Ectodermal cell (in vitro differentiated cells): Measurements from ENCODE around the gene CNST.
"Not testable (repeated sequence)": the region's sequence is repeated elsewhere in the genome, so short reads cannot be mapped to it uniquely, and the experiment has no call there.

ENCODE experiments used
- H3K27ac ChIP-seq: 2 replicates; pipeline ENCODE4 v1.7.0; 2013; ENCODE audit warnings: mild to moderate bottlenecking, low read depth, low read length; ENCODE audit not compliant: insufficient read depth, poor library complexity, severe bottlenecking
- H3K27me3 ChIP-seq: 2 replicates; pipeline ENCODE4 v1.7.0; 2013; ENCODE audit warnings: mild to moderate bottlenecking, low read length; ENCODE audit not compliant: insufficient read depth, control insufficient read depth, poor library complexity, severe bottlenecking
- H3K36me3 ChIP-seq: one replicate; pipeline ENCODE4 v1.7.0; 2013; ENCODE audit warnings: low read length; ENCODE audit not compliant: control insufficient read depth, insufficient read depth
- H3K4me1 ChIP-seq: one replicate; pipeline ENCODE4 v1.7.0; 2013; ENCODE audit warnings: low read length; ENCODE audit not compliant: control insufficient read depth, insufficient read depth
- H3K4me3 ChIP-seq: 2 replicates; pipeline ENCODE4 v1.7.0; 2013; ENCODE audit warnings: low read depth, low read length, control low read depth; ENCODE audit not compliant: insufficient read depth
- H3K9me3 ChIP-seq: 2 replicates; pipeline ENCODE4 v1.7.0; 2013; ENCODE audit warnings: mild to moderate bottlenecking, low read length, moderate library complexity; ENCODE audit not compliant: control insufficient read depth
- WGBS, 2 experiments: methylation state at CpG; one replicate each; pipeline ENCODE4 v1.1.7; 2013; ENCODE audit warnings: missing lambda C conversion rate in 2 of 2; 5-methylcytosine and 5-hydroxymethylcytosine counted together

Gene CNST

DNA sequence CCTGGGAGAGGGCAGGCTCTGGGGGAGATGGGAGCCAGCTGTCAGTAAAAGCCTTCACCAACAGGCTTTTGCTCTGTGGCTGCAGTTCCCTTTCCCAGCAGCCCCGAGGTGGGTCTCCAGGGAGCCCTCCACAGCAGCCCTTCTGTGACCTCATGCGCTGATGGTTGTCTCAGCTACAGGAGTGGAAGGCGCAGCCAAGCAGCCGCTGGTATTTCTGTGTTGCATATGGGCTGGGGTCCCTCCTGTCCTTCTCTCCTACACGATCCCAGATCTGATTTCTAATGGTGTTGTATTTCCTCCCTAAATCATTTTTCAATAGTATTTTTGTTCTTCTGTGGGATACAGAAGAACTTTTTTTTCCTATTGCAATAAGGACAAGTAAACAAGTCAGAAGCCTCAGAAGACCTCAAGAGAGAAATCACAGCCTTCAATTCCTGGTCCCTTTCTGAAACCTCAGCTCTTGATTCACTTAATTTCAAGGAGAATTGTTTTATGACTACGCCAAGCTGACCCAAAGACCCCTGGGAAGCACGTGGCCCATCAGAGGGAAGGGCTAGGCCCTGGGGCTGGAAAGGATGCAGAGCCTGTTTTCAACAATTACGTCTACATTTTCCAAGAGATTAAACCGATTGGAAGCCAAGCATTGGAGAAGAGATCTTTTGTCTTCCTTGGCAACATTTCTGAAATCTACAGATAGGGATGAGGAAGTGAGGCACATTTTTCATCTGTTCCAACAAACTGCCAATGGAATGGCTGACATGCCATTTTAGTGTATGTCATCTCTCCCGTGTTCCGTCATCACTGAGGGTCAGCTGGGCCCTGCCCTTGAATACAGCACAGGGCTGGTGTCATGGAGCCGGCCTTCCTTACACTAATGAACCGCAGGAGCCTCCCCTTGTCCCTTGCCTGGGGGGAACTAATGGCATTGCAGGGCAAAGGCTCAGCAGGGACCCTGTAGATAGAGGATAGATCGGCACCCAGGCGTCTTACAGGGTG is 115.9 kb downstream of the CNST start:
- H3K36me3 ChIP-seq, result no peaks in the 10 kb centered on the region
- H3K4me3 ChIP-seq, result no peak overlapping the region
- H3K9me3 ChIP-seq, result no peaks in the 10 kb centered on the region
- no peaks in the 10 kb centered on the region for H3K4me1 ChIP-seq
- WGBS, 2 experiments, result 92 to 93% methylated on average over 14 to 15 of the region's 15 CpGs
- no peaks in the 10 kb centered on the region for H3K27me3 ChIP-seq
- H3K27ac ChIP-seq, result no peak overlapping the region

DNA sequence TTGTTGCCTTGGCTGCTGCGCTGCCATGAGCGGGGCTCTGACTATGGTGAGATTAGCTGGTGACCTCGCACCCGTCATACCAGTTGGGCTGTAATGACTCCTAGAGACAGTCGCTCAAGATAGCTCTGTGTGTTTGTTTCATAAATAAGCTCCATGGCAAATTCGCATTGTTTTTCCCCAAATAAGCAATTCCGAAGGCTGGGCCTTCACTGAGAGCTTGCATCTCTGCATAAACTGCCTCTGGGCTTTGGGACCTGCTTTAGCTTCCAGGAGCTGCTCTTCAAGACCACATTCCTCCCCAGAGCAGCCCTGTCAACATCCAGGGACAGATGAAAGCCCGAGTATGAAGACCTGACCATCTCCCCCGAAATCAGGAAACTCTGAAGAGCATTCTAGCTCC is 117.3 kb downstream of the CNST start:
- Histone ChIP-seq H3K4me3 (no peak overlapping the region), H3K27me3 (no peaks in the 10 kb centered on the region), H3K36me3 (no peaks in the 10 kb centered on the region), H3K27ac (no peak overlapping the region), H3K4me1 (no peaks in the 10 kb centered on the region), H3K9me3 (no peaks in the 10 kb centered on the region)
- 91 to 95% methylated on average over 9 of the region's 9 CpGs for WGBS, 2 experiments

DNA sequence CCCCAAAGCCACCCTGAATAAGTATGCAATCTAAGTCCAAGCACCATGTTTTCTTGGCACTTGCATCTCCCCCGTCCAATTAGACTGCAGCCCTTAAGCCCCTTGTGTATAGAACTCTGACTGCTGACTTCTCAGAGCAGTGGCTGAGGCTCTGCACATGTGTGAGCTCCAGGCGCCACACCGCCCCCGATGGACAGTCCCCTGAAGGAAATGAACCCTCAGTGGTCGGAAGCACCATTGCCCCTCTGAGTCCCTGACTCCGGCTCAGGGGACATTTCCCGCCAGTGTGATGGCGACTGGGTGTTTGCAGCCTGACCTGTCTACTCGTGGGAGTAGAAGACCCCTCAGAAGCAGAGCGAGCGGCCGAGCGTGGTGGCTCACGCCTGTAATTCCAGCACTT is 120.7 kb downstream of the CNST start:
- Histone ChIP-seq H3K27me3 (no peaks in the 10 kb centered on the region), H3K36me3 (no peaks in the 10 kb centered on the region), H3K27ac (no peak overlapping the region), H3K9me3 (no peaks in the 10 kb centered on the region), H3K4me3 (no peak overlapping the region), H3K4me1 (no peaks in the 10 kb centered on the region)
- WGBS, 2 experiments, result 85 to 86% methylated on average over 14 of the region's 14 CpGs

DNA sequence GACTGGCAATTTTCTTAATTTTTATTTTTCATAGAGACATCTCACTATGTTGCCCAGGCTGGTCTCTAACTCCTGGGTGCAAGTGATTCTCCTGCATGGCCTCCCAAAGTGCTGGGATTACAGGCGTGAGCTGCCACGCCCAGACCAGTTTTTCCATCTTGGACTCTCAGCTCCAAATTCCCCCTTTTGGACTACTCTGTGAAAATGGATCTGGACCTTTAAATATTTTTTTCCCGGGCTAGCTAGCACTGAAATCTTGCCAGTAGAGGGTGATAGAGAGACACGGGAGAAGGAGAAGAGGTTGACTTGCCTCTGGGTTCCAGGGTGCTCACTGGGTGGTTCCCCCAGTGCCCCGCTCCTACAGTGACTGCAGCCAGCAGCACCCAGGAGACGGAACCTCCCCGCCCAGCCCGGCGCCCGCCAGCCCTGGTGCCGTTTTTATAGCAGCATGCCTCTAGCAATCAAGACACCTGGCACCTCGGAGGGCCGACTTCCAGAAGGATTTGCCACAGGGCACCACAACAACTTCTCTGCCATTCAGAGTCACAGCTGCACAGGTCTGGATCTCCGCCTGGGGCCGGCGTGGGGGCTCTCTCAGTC is 123.3 kb downstream of the CNST start:
- Histone ChIP-seq H3K4me1 (no peaks in the 10 kb centered on the region), H3K27me3 (no peaks in the 10 kb centered on the region), H3K9me3 (peaks cover 2% of the 10 kb centered on the region), H3K36me3 (no peaks in the 10 kb centered on the region), H3K27ac (no peak overlapping the region), H3K4me3 (no peak overlapping the region)
- WGBS, 2 experiments, result 45 to 46% methylated on average over 16 of the region's 16 CpGs

DNA sequence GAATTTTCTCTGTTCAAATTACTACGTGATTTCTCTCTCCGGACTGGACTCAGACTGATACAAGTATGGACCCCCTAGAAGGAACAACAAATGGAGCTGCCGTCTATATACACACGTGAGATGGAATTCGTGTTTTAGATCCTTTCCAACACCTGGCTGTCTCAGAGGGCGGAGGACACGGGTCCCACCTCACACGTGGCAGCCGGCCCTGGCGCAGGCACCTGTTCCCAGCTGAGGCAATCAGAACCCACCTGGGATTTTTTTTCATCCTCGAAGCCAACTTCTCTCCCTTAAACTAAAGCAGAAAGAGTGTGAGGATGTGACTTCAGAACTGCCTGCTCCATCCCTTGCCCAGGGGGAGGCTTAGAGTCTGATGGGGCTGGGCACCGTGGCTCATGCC is 123.8 kb downstream of the CNST start:
- Histone ChIP-seq H3K27ac (no peak overlapping the region), H3K4me3 (no peak overlapping the region), H3K4me1 (no peaks in the 10 kb centered on the region), H3K27me3 (no peaks in the 10 kb centered on the region), H3K9me3 (peaks cover 2% of the 10 kb centered on the region), H3K36me3 (no peaks in the 10 kb centered on the region)
- 92 to 95% methylated on average over 12 of the region's 12 CpGs for WGBS, 2 experiments

DNA sequence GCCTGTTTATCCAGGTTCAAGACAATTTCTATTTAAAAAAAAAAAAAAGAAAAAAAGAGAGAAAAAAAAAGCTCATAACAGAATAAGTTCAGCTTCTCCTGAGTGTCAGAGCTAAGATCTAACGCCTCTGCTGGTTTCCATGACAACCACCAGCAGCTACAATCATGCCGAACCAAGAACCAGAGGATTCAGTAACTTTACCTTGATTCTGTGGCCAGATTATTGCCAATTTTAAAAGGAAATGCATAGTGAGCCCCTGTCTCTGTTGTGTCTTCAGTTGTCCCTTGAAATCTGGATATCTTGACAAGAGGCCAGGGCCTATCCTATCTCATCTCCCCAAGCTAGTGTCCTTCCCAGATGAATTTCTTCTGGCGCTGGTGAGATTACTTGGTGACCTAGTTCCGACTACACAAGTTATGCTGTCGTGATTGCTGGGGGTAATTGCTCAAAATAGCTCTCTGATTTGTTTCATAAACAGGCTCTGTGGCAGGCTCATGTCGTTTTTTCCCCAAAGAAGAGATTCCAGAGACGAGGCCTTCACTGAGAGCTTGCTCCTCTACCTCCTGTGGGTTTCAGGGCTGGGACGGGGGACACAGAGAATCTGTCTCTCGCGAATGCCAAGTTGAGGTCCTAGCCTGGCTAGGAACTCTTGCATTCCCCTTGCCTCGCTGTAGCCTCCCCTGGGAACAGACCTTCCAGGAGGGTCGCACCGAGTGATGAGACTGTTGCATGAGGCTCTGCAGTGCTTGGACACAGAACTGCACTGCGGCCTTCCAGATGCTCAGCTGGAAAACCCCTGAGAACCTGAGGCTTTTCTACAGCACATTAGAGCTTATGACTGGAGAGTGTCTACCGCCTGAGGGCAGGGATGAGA is 125.6 kb downstream of the CNST start:
- H3K9me3 ChIP-seq, result peaks cover 2% of the 10 kb centered on the region
- no peaks in the 10 kb centered on the region for H3K36me3 ChIP-seq
- H3K27me3 ChIP-seq, result no peaks in the 10 kb centered on the region
- no peaks in the 10 kb centered on the region for H3K4me1 ChIP-seq
- WGBS, 2 experiments, result 77 to 80% methylated on average over 15 of the region's 15 CpGs
- H3K27ac ChIP-seq, result no peak overlapping the region
- H3K4me3 ChIP-seq, result no peak overlapping the region

GRCh38 chr1:246694213-246694895 is 128.1 kb downstream of the CNST start:
- not testable (repeated sequence) for H3K4me3 ChIP-seq, H3K36me3 ChIP-seq, H3K4me1 ChIP-seq, H3K9me3 ChIP-seq, H3K27ac ChIP-seq, H3K27me3 ChIP-seq
- 93 to 94% methylated on average over 10 of the region's 10 CpGs for WGBS, 2 experiments

- no peak overlapping the region for H3K27ac ChIP-seq
- 89 to 95% methylated on average over 2 to 3 of the region's 3 CpGs for WGBS, 2 experiments
- H3K27me3 ChIP-seq, result no peaks in the 10 kb centered on the region
- H3K36me3 ChIP-seq, result no peaks in the 10 kb centered on the region
- H3K9me3 ChIP-seq, result peaks cover 2% of the 10 kb centered on the region
- H3K4me1 ChIP-seq, result no peaks in the 10 kb centered on the region
- H3K4me3 ChIP-seq, result no peak overlapping the region
Measured at GRCh38 chr1:246695136-246695535, 128.9 kb downstream of the CNST start.

GRCh38 chr1:246695666-246696065 is 129.4 kb downstream of the CNST start:
- no peak overlapping the region for H3K27ac ChIP-seq
- 93 to 94% methylated on average over 5 of the region's 5 CpGs for WGBS, 2 experiments
- H3K27me3 ChIP-seq, result no peaks in the 10 kb centered on the region
- peaks cover 2% of the 10 kb centered on the region for H3K9me3 ChIP-seq
- no peaks in the 10 kb centered on the region for H3K4me1 ChIP-seq
- no peak overlapping the region for H3K4me3 ChIP-seq
- no peaks in the 10 kb centered on the region for H3K36me3 ChIP-seq
